OCI-LY1 (cell line): Measurements from ENCODE around the gene ST7.

Experiments
- H2AFZ ChIP-seq: fragments of 200-600 bp; sonication (generic), shearing (Covaris generic); 2 replicates; pipeline ENCODE4 v1.6.0; 2014; ENCODE audit warnings: antibody characterized with exemption, mild to moderate bottlenecking, low read length
- H3F3A ChIP-seq: fragments of 200-600 bp; sonication (generic), shearing (Covaris generic); 2 replicates; pipeline ENCODE4 v1.6.0; 2014; ENCODE audit warnings: mild to moderate bottlenecking, antibody characterized with exemption, low read length, moderate library complexity; ENCODE audit not compliant: insufficient read depth
- H3K27ac ChIP-seq: fragments of 200-600 bp; sonication (generic); 2 replicates; pipeline ENCODE4 v1.5.1; 2014; ENCODE audit warnings: low read length, mixed run types, mild to moderate bottlenecking, low read depth; ENCODE audit not compliant: poor library complexity, severe bottlenecking
- H3K27me3 ChIP-seq: fragments of 200-600 bp; sonication (generic); 2 replicates; pipeline ENCODE4 v1.6.0; 2014; ENCODE audit warnings: antibody characterized with exemption, mild to moderate bottlenecking, low read length, moderate library complexity; ENCODE audit not compliant: insufficient read depth
- H3K36me3 ChIP-seq: fragments of 200-600 bp; sonication (generic); 2 replicates; pipeline ENCODE4 v1.6.1; 2014; ENCODE audit warnings: mild to moderate bottlenecking, antibody characterized with exemption, low read length, moderate library complexity, mixed read lengths; ENCODE audit not compliant: insufficient read depth
- H3K4me1 ChIP-seq: fragments of 200-600 bp; sonication (generic); 2 replicates; pipeline ENCODE4 v1.5.1; 2014; ENCODE audit warnings: mild to moderate bottlenecking, low read length, moderate library complexity; ENCODE audit not compliant: insufficient read depth, severe bottlenecking
- H3K4me2 ChIP-seq: fragments of 200-600 bp; sonication (generic), shearing (Covaris generic); 2 replicates; pipeline ENCODE4 v1.6.1; 2014; ENCODE audit warnings: low read length
- H3K4me3 ChIP-seq: fragments of 200-600 bp; sonication (generic); 2 replicates; pipeline ENCODE4 v1.5.1; 2014; ENCODE audit warnings: low read length, low read depth, mild to moderate bottlenecking, mixed read lengths; ENCODE audit not compliant: poor library complexity, severe bottlenecking
- H3K79me2 ChIP-seq: fragments of 200-600 bp; shearing (Covaris generic); 2 replicates; pipeline ENCODE4 v1.6.1; 2016; ENCODE audit warnings: mixed run types, low read length, mixed read lengths; ENCODE audit not compliant: insufficient read depth
- H3K9ac ChIP-seq: fragments of 200-600 bp; sonication (generic), shearing (Covaris generic); 2 replicates; pipeline ENCODE4 v1.6.1; 2014; ENCODE audit warnings: mild to moderate bottlenecking, low read length, mixed read lengths
- H3K9me2 ChIP-seq: fragments of 200-600 bp; sonication (generic), shearing (Covaris generic); 2 replicates; pipeline ENCODE4 v1.6.1; 2014; ENCODE audit warnings: low read depth, mild to moderate bottlenecking, low read length, mixed read lengths
- H3K9me3 ChIP-seq: fragments of 200-600 bp; shearing (Covaris generic); 2 replicates; pipeline ENCODE4 v1.6.1; 2014; ENCODE audit warnings: low read length, mixed read lengths
- H4K20me1 ChIP-seq: fragments of 200-600 bp; sonication (generic), shearing (Covaris generic); 2 replicates; pipeline ENCODE4 v1.6.0; 2016; ENCODE audit warnings: mild to moderate bottlenecking, low read length; ENCODE audit not compliant: insufficient read depth
- CTCF ChIP-seq: fragments of 200-600 bp; sonication (generic), shearing (Covaris generic); IDR thresholded peaks from 2 replicates; pipeline ENCODE4 v1.5.1; 2017; ENCODE audit warnings: mild to moderate bottlenecking, antibody characterized with exemption, low read length, moderate library complexity, mixed read lengths
- EZH2 ChIP-seq: fragments of 200-600 bp; sonication (generic), shearing (Covaris generic); IDR thresholded peaks from 2 replicates; pipeline ENCODE4 v1.8.0; 2017; ENCODE audit warnings: borderline replicate concordance, mixed run types, mild to moderate bottlenecking, antibody characterized with exemption, low read length, moderate library complexity, mixed read lengths

ST7 gene

DNA sequence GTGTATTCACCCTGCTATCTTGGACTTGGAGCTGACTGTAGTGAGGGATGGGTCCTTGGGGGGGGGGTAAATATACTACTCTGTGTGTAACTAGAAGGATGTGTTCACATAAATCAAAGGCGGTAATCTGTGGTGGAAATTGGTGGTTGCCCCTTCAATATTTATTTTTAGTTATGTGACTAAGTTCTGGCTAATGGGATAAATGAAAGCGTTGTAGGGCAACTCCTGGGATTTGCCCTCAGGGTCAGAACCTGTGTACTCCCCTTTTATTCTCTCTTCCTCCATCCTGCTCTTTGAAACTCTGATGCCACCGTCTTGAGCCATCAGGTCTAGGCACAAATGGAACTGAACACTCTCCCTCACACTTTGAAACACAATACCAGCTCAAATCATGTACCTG is 24.3 kb upstream of the ST7 start:
- Histone ChIP-seq H3K36me3 (no peaks in the 10 kb centered on the region), H3K4me3 (no peak overlapping the region), H3K79me2 (no peaks in the 10 kb centered on the region), H3K27ac (no peak overlapping the region), H3F3A (no peaks in the 10 kb centered on the region), H3K9me3 (no peaks in the 10 kb centered on the region), H3K4me1 (no peaks in the 10 kb centered on the region), H3K9me2 (no peaks in the 10 kb centered on the region), H2AFZ (no peak overlapping the region), H4K20me1 (no peaks in the 10 kb centered on the region), H3K9ac (no peak overlapping the region), H3K4me2 (no peak overlapping the region), H3K27me3 (no peaks in the 10 kb centered on the region)
- TF ChIP-seq CTCF (no peak), EZH2 (no peak)

DNA sequence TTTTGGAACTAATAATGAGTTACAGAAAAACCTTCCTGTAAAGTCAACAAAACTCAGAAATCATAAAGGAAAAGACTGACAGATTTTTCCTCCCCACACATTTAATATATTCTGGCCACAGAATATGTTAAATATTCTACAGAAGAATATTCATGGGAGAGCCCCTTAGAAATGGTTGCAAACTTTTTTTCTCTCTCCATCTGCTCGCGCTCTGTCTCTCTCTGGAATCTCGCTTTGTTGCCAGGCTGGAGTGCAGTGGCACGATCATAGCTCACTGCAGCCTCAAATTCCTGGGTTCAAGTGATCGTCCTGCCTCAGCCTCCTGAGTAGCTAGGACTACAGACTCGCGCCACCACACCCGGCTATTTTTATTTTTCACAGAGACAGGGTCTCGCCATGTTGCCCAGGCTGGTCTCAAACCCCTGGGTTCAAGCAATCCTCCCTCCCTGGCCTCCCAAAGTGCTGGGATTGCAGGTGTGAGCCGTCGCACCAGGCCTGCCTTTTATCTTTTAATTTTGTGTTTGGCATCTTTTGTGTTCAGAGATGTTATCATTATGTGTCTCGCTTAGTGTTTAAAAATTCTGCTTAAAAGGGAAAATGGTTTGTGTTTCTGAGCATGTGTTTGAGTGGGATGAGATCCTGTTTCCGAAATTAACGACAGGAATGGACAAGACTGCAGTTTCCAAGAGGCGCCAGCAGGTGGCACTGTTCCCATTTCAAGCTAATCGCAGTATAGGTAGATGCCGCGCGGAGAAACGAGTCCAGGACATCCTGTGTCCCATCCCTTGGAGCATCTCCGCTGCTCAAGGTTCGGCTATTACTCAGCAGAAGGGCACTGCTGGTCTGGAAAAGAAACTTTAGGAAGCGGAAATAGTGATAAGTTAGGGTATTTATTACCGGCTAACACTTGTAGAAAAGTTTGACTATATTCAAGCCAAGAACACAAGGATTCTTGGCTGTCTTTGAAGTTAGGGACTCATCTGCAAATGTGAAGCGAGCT is 23.1 kb upstream of the ST7 start:
- Histone ChIP-seq H3K9me2 (no peaks in the 10 kb centered on the region), H3K4me3 (no peak overlapping the region), H3K79me2 (no peaks in the 10 kb centered on the region), H3K27me3 (no peaks in the 10 kb centered on the region), H3F3A (no peaks in the 10 kb centered on the region), H3K36me3 (no peaks in the 10 kb centered on the region), H3K4me2 (no peak overlapping the region), H3K9me3 (no peaks in the 10 kb centered on the region), H2AFZ (no peak overlapping the region), H4K20me1 (no peaks in the 10 kb centered on the region), H3K27ac (no peak overlapping the region), H3K4me1 (no peaks in the 10 kb centered on the region), H3K9ac (no peak overlapping the region)
- TF ChIP-seq CTCF, result peak; percentile 99
- TF ChIP-seq EZH2, result no peak

- Histone ChIP-seq H3K9ac (no peak overlapping the region), H3K79me2 (no peaks in the 10 kb centered on the region), H3K4me1 (no peaks in the 10 kb centered on the region), H3F3A (no peaks in the 10 kb centered on the region), H3K36me3 (no peaks in the 10 kb centered on the region), H4K20me1 (no peaks in the 10 kb centered on the region), H3K27ac (no peak overlapping the region), H3K4me3 (no peak overlapping the region), H3K27me3 (peaks cover 13% of the 10 kb centered on the region; the same call in 1 of the 2 replicates), H3K9me2 (no peaks in the 10 kb centered on the region), H3K9me3 (no peaks in the 10 kb centered on the region), H2AFZ (no peak overlapping the region), H3K4me2 (no peak overlapping the region)
- TF ChIP-seq EZH2 (no peak), CTCF (no peak)
These were observed 20.7 kb upstream of the ST7 start for GRCh38 chr7:116932566-116932965.
